Urothelium cell line (cell line): ENCODE results near the gene HSBP1L1.

ENCODE experiments used
- DNase-seq: peaks from one replicate; pipeline ENCODE4 v3.0.0; 2011; ENCODE audit warnings: low spot score, mixed read lengths
- FAIRE-seq: peaks from 2 replicates; lab custom pipeline; 2011; peaks lifted over from hg19 to GRCh38; lab: Jason Lieb, UNC

The HSBP1L1 gene

DNA sequence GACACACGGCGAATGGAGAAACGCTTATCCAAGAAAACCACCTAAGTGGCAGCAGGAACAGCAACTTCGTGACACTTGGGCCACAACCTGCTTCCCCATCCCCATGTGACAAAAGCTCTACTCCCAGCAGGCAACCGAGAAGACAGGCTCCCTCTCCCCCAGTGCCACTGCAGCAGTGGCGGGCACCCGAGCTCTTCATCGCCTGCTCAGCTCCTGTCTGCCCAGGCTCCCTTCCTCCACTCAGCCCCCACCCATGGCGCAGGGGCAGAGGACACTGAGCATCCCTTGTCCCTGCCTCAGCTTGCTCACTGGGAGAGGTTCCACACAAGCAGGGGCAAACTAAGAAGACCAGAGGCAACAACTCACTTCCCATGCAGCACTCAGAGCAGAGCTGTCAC, 35.9 kb upstream of the HSBP1L1 start:
- FAIRE-seq (no peak), DNase-seq (no peak)

DNA sequence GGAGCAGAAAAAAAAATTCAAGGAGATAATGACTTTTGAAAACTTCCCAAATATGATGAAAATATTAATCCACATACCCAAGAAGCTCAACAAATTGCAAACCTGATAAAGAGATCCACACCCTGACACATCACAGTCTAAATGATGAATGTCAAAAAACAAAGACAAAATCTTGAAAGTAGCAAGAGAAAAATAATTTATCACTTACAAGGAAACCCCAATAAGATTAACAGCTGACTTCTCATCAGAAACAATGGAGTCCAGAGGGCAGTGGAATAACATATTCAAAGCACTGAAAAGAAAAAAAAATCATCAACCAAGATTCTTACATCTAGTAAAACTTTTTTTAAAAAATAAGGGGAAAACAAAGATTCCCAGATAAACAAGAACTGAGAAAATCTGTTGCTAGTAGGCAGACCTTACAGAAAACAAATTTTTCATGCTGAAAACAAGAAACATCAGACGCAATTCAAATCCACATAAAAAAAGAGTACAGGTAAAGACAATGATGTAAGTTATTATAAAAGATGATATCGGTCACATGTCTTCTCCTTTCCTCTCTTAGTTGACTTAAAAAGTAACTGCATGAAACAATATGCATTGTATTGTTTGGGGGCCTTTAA, 34.3 kb upstream of the HSBP1L1 start:
- no peak for DNase-seq
- no peak for FAIRE-seq

DNA sequence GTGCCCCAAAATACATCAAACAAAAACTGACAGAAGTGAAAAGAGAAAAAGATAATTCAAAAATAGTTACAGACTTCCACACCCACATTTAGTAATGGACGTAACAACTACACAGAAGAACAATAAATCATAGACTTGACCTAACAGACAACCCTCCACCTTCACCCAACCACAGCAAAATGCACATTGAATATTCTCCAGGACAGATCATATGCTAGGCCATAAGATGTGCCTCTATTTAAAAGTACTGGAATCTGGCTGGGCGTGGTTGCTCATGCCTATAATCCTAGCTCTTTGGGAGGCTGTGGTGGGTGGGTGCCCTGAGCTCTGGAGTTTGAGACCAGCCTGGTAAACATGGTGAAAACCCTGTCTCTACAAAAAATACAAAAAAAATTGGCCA, 33.0 kb upstream of the HSBP1L1 start:
- FAIRE-seq (no peak), DNase-seq (no peak)

DNA sequence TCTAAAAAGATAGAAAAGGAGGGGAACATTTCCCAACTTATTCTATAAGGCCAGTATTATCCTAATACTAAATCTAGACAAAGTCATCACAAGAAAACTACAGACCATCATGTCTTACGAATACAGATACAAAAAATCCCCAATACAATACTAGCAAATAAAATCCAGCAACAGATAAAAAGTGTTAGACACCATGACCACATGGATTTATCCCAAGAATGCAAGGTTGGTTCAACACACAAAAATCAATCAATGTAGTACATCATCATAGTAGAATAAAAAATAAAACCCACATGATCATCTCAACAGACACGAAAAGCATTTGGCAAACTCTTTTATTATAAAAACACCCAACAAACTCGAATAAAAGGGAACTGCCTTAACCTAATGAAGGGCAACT, 31.5 kb upstream of the HSBP1L1 start:
- no peak for DNase-seq
- no peak for FAIRE-seq

DNA sequence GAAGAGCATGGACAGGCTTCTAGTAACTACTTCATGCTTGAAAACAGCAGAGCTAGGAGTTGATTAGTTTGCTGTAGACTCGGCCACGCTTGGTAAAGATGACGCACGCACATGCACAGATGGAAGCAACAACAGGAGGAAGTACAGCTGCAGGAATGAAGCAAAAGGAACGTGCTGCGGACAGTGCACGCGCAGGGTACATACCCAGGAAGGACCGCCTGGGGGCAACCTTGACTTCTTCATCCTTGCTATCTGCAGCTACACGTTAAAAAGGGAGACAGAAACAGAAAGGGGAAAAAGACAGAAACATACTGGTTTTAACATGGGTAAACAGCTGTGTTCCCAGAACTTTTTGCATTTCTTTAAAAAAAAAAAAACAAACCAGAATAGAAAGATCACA, 30.7 kb upstream of the HSBP1L1 start:
- no peak for FAIRE-seq
- DNase-seq: no peak

DNA sequence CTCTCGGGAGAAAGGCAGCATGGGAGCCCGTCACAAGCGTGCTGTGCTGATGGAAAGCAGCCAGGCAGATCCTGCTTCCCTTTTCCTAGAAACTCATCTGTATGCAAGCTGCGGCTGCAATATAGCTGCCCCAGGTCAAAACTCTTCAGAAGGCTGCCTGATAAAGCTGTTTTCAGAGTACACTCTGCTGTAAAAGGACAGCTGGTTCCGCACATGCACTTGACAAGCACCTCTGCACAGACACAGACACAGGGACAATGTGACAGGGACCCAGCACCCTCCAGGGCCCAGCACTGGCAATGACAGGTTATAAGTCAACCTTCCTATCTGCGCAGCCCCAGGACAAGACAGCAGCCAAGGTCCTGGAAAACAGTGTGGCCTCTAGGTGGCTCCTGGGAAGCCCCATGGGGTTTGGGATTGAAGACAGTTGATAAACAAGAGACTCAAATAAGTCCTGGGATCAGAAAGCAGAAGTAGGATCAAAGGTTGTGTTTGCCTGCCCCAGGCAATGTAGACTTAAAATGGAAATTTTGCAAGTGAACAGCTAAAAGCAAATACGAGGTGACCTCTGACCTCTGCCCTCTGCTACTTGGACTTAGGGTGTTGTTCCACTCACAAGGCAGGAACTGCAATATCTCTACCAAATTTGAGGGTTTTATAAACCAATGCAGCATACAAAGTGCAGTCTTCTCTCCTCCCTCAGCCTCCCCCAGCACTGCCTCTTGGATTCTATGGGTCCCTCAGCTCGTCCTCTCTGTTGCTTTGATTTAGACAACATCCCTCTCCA, 29.9 kb upstream of the HSBP1L1 start:
- DNase-seq (no peak), FAIRE-seq (no peak)

DNA sequence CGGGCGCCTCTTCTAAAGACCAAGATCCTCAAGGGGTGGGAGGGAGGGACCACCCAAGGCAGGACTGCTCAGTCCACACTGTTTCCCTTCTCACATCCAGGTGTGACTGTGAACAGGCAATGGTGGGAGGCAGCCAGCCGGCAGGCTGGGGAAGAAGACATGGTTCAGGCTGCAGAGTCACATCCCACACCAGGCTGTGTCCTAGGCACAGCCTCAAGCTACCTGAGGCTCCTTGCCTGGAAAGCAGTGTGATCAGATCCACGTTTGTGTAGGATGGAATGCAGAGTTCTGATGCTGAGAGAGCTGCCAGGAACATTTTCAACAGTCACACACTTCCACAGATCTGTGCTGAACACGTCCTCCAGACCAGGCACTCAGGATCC, 29.4 kb upstream of the HSBP1L1 start:
- DNase-seq (no peak), FAIRE-seq (peak; percentile 9)

DNA sequence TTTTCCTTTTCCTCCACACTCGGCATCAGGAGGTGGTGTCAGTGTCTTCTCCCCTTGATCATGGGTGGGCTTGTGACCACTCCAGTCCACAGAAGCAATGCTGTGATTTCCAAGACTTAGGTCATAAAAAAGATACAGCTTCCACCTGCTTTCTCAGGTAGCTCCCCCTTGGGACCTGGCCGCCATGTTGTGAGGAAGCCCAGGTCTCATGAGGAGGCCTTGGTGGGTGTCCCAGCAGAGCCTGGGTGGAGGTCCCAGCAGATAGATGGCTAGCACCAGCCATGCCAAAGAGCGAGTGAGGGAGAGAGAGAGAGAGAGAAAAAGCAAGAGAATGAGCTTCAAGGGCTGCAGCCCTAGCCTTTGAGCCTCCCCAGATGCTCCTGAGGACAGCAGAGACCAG, 28.9 kb upstream of the HSBP1L1 start:
- DNase-seq (no peak), FAIRE-seq (no peak)

DNA sequence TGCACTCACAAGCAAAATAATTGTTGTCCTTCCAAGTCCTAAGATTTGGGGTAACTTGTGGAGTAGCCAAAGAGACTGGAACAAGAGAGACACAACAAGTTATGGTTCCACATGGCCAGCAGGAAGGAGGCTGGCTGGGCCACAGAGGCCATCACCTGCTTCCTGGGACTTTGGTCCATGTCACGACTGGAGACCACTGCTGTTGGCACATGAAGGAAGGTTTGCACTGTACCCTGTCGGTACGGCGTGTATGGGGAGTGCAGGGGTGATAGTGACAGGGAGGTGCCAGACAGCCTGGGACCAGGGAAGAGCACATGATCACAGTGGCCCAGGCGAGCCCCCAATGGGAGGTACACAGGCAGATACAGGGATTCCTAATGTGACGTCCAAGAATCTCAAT, 28.5 kb upstream of the HSBP1L1 start:
- no peak for DNase-seq
- FAIRE-seq: no peak

DNA sequence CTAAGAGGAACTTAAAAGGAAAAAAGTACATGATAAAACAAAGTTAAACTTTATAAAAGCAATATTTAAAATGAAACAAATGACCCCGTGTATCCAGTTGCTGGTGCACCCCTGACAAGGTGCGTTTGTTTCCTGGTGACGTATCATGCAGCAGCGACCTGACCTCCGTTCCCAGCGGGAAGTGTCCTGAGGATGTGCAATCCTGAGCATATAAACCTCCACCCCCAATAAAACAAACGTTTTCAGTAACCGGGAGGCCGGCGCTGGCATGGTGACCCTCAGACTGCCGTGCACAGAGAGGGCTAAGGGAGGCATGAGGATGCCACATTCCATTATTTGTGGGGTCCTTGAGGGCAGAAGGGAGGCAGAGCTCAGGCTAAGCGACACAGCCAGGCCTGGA, 27.8 kb upstream of the HSBP1L1 start:
- no peak for DNase-seq
- no peak for FAIRE-seq

DNA sequence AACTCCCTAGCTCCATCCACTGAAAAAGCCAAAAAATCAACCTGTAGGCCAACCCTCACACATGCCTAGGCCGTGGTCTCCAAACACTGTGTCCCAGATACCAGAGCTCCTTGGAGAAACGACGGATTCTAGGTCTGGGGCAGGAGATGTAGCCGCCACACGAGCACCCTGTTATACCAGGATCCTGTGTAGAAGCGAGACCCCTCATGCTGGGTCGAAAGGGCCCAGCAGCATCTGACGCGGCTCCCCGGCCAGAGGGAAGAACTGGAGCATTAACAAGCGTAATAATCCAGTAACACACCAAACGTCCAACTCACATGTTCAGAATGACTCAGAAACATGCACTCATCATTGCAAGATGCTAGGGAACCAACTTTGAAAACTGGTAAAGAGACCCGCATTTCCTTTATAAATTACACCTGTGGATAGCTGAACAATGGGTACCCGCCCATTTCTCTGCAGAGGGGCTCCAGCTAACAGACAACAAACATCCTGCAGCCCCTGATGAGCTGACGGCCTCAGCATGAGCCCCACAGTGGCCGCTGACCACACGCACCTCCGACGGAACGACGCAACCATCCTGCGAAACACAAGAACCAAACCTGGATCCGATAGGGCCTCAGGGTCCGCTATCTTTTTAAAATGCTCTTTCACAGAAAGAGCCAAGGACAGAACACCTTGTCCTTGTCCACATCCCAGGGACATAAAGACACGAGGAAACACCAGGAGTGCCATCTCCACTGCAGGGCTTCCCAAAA, 27.2 kb upstream of the HSBP1L1 start:
- FAIRE-seq (no peak), DNase-seq (no peak)

DNA sequence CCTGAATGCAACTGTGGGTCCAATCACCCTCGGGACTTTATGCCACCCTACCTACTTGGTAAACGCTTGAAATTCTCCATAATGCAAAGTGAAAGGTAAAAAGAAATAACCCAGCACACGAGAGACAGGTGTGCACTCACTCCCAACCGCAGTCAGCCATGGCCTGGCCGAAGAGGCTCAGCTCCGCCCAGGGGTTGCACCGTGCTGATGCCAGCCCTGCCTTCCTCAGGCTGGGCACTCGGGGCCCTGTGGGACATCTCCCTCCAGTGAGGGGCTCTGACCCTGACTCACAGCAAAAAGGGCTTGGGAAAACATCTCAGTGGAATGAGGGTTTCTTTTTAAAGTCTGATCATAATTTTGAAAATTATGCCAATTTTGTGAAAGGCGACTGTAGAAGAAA, 26.2 kb upstream of the HSBP1L1 start:
- DNase-seq: no peak
- FAIRE-seq: no peak

DNA sequence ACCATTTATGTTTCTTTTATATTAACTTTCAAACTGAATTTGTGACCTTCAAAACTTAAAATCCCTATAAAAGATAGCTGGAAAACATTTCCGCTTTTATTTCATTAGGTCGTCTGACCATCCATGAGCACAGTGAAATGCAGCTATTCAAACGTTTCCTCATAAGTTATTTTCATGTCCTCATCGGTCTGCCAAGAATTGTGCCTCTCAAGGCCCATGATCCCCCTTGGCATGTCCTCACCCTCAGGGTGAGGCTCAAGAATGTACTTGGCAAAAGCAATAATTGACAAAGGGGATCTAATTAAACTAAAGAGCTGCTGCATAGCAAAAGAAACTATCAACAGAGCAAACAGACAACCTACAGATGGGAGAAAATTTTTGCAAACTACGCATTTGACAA, 25.3 kb upstream of the HSBP1L1 start:
- DNase-seq (no peak), FAIRE-seq (no peak)

DNA sequence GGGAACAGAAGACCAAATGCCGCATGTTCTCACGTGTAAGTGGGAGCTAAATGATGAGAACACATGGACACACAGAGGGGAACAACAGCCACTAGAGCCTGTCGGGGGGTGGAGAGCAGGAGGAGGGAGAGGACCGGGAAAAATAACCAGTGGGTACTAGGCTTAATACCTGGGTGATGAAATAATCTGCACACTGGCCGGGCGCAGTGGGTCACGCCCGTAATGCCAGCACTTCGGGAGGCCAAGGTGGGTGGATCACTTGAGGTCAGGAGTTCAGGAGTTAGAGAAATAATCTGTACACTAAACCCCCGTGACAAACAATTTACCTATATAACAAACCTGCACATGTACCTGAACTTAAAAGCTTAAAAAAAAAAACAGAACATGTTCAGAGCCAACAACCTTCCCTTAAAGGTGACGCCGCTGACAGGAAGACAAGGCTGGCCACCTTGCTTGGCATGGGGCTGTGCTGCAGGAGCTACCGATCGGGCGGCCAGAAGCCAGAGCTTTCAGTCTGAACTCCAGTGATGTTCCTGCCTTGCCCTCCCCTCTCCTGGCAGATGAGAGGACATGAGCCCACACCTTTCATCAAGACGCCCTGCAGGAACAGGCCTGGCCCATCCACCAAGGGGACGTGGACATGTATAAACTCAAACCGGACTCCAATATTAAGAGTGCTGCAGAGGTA, 24.2 kb upstream of the HSBP1L1 start:
- DNase-seq: no peak
- no peak for FAIRE-seq

DNA sequence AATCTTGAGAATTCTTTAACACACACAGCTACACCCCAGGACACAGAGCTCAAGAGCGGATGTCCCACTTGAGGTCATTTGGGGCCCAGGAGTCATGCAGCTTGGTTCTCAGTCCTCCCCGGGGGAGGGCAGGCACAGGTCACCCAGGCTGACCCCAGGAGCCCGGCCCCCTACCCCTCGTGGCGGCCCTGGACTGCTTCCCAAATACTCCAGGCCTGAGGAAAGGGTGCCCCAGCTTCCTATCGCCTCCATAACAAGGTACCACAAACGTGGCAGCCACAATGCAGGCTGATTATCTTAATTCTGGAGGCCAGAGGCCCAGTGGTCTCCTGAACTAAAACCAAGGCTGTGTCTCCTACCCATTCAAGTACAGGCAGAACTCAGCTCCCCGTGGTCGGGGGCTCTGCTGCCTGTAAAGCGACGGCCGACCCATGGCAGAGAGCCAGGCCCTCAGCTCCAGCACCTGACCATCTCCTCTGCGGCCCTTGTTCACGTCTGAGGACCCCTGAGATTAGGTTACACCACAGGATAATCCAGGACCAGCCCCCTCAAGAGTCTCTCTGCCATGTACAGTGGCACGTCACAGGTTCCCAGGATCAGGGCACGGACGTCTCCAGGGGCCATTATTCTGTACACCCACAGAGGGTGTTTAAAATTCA, 23.5 kb upstream of the HSBP1L1 start:
- DNase-seq (no peak), FAIRE-seq (no peak)

DNA sequence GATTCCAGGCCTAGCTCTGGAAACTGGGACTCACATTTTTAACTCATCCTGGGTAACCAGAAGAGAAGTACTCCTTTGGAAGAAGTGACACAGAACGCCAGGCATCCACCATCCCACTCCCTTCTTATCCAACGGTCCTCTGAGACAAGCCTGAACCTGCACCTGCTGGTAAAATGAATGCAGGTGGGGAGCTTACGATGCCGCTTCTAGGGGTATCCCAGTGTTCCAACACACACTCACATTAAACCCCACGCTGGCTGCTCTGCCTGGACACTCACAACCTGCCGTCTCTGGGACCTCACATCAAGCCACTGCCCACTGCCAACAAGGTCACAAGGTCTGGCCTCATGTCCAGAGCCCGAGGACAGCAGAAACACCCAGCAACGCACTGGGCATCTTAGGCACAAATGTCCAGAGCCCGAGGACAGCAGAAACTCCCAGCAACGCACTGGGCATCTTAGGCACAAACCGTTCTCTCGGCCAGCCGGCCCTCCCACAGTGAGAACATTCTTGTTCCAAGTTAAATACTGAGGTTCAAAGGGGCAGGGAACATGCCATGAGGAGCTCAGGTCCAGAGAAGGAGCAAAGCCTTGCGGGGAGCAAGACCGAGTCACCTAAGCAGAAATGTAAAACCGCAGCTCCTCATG, 22.8 kb upstream of the HSBP1L1 start:
- DNase-seq: no peak
- no peak for FAIRE-seq

DNA sequence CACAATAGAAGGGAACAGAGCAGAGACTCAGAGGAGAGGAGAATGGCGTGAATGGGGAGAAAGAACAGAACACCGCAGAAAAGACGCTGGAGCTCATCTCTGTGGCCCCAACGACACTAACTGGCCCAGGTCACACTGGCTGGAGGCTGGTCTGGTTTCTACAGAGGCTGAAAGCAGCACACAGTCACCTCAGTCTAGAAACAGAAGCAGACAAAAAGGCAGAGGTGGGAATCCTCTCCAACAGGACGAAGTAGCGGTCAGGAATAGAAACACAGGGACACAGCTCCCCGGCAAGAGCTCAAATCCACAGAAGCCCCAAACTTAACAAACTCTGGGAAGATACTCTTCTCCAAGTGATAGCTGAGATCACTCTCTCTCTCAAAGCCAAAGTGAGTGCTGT, 22.2 kb upstream of the HSBP1L1 start:
- FAIRE-seq (no peak), DNase-seq (no peak)

DNA sequence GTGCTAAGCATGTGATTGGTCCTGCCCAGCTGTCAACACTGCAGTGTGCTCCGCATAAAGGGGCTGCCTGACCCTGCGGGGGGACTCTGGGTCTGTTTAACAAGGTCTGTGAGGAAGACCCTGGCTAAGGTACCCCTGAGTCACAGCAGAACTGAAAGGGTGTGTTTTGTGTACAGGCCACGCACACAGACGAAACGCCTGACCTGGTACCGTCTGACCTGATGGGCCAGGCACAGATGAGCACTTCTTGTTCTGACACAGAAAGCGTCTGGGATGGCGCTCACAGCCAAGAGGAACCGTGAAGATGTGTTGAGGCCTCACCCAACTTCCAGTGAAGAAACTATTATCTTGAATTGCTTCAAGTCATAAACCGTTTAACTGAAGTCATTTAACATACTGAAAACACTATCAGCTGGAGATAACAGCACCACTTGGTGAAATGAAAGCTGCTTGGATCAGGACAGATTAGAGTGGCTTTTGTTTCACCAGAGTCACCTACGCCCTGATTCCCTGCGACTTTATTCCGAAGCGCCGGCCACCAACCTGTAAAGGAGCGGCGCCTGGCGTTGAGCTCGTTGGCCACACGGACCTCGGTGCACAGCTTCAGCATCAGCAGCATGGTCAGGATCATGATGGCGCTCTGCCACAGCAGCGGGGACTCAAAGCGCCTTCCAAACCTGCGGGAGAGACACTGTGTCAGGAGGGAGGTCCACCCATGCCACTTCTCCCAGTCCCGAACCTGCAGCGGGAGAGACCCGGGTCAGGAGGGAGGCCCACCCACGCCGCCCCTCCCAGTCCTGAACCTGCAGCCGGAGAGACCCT, 21.4 kb upstream of the HSBP1L1 start:
- no peak for FAIRE-seq

DNA sequence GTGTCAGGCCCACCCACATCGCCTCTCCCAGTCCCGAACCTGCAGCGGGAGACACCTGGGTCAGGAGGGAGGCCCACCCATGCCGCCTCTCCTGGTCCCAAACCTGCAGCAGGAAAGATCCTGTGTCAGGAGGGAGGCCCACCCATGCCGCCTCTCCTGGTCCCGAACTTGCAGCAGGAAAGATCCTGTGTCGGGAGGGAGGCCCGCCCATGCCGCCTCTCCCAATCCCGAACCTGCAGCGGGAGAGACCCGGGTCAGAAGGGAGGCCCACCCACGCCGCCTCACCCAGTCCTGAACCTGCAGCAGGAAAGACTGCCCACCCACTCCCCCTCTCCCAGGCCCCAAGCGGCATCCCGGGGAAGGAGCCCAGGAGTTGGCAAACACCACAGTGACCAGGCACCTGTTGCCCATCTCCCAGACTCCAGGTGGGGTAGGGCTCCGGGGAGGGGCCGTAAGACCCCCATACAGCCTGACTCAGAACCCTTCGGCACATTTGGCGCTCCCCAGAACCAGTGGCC, 20.8 kb upstream of the HSBP1L1 start:
- DNase-seq (no peak), FAIRE-seq (no peak)

More for the DNA sequence above, 21.4 kb upstream of the HSBP1L1 start:
- no peak for DNase-seq
